Measurements from ENCODE around the gene BATF.

BATF gene

DNA sequence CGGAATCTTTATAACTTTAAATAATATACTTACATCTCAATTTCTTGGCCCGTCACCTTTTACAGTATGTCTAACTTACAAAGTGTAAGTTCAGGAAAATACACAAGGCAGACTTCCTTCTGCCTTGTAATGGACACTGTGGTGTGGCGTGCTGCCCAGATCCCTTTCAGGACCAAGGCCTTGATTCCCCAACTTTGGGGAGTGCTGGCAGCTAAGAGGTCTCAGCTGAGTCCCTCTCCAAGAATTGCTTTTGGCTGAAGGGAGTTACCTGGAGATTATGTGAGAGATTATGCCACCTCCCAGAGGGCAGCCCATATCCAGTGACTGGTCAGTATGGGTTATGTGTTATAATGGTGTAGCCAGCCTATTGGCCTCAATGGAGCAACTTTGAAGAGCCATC, 21.2 kb upstream of the BATF start:
- no peak for DNase-seq

DNA sequence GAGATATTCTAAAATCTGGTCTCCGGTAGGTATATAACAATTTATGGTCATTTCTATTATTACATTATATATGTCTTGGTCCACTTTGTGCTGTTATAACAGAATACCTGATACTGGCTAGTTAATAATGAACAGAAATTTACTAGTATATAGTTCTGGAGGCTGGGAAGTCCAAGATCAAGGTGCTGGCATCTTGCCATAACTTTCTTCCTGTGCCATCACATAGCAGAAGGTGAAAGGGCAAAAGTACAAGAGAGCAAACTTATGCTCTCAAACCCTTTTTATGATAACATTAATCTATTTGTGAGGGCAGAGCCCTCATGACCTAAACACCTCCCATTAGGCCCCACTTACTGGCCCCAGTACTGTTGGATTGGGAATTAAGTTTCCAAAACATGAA, 17.9 kb upstream of the BATF start:
- DNase-seq, result no peak

DNA sequence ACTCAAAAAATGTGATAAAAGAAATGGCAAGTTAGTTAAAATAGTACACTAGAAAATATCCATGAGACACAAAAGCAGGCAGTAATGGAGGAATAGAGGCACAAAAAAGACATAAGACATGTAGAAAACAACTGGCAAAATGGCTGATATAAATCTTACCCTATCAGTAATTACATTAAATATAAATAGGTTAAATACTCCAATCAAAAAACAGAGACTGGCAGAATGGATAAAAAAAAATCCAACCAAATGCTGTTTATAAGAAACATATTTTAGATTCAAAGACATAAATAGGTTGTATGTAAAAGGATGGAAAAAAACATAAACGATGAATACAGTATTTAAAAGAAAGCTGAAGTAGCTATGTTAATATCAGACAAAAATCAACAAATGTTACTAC, 15.3 kb upstream of the BATF start:
- DNase-seq, result no peak

DNA sequence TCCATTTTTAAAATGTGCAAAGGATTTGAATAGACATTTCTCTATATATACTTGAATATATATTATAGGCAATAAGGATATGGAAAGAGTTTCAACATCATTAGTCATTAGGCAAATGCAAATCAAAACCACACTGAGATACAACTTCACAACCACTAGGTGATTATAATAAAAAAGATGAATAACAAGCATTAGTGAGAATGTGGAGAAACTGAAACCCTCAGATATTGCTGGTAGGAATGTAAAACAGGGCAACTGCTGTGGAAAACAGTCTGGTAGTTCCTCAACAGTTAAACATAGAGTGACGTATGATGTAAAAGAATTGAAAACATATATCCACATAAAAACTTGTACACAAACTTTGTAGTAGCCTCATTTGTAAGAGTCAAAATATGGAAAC, 11.7 kb upstream of the BATF start:
- DNase-seq, result no peak

DNA sequence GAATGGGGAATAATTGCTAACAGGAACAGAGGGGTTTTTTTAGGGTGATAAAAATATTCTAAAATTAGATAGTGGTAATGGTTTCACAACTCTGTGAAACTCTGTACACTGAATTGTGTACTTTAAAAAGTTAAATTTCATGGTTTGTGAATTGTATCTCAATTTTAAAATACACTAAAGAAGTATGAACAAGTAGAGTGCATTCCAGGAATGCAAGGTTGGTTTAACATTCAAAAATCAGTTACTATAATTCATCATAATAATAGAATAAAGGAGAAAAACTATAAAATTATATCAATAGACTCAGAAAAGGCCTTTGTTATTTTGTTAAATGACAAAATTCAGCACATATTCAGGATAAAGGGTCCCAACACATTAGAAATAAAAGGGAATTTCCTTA, 11.1 kb upstream of the BATF start:
- no peak for DNase-seq

DNA sequence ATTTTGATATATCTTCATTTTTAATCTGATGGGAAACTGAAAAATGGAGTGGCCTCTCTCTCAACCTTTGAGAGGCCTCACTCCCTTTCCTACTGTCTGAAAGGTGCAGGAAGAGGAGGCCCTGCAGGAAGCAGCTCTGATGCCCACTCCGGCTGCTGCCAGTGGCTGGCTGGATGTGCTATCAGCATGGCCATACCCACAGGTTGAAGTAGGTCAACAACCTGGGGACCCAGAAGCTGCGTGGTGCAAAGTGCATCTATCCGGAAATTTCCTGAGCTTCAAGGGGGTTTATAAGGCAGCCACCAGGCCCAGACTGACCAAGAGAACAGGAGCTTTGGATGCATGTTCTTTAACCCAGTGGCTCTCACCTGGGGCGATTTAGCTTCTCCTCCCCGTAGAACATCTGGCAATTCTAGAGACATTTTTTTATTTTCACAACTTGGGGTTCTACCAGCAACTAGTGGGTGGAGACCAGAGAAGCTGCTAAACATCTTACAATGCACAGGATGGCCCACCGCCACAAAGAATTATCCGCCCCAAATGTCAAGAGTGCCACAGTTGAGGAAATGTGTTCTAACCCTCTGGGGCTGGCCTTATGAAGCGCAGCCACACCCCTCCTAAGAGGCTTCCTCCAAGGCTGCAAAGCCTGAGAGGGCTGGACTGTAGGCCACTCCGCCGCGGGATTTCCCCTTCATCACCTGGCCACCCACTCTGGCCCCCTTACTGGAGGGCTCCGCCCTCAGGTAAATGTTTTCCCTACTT, 8.2 kb upstream of the BATF start:
- DNase-seq, result no peak

DNA sequence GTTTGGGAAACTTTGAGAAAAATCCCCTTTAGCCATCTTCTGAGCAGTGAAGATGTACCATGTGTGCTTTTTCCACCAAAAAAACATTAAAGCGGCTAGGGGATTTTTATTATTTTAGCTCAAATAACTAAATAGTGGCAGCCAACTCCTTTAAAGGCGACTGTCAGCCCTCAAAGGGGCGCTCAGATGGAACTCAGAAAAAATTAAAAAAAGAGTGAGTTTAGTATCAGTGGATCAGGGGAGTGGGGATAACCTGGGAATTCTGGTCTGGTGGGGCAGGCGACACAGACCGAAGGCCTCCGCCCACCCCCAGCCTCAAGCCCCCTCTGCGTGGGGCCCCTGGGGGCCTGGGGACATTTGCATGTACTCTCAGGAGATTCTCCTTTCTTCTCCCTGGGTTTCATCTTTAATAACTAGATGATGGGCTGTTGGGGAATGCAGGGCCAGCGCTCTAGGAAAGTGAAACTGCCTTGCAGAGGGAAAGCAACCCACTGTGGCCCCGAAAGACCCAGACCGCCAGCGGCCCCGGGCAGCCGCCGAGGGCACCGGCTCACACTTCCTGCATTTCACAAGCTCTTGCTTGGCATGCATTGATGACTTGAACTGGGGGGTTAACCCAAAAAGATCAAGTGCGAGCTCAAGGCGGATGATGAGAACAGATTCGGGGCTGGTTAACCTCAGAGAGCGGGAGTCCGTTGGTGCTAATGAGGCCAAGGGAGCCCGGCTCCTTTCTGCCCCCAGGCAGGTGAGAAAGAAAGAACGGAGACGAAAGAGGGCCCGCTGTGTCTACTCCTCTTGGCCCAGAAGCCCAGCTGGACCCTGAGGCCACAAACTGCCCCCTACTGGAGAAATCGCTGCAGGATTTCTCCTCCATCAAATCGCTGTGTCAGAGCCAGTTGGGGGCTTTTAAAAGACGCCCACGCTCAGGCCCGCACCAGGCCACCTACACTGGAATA, 7.3 kb upstream of the BATF start:
- no peak for DNase-seq

GRCh38 chr14:75515629-75515996, 6.7 kb upstream of the BATF start:
- DNase-seq, result no peak

DNA sequence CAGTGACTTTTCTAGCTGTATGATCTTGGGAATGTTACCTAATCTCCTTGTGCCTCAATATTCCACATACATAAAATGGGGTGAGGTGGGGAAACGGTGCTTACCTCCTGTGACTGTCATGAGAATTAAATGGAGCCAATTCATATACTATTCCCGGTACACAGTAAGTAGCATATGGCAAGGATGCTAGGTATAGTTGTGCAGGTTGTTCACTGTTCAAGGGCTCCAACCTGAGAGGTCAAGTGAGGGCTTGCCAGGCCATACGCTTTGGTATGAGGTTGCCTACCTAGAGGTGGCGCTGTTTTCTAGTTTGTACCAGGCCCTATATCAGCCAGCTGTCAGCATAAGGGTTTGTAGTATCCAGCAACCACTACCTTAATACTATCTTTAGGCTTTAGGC, 3.6 kb upstream of the BATF start:
- DNase-seq, result no peak

- no peak for DNase-seq
These were observed 2.9 kb upstream of the BATF start for GRCh38 chr14:75519394-75519793.

- no peak for DNase-seq
These were observed 2.2 kb upstream of the BATF start for GRCh38 chr14:75519826-75520728.

DNA sequence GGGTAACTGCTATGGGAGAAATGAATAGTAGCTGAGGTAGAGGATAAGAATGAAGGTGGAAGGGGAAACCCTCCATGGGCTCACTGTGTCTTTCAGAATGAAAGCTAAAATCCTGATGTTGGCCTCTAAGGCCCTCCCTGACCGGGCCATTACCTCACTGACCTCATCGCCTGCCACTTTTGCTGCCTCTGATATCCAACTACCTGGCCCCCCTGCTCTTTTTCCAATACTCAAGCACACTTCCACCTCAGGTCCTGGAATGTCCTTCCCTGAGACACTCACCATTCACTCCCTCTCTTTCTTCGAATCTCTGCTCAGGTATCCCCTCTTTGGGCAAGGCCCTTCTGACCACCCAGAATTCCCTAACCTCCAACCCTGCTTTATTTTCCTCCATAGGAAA, 1.4 kb upstream of the BATF start:
- no peak for DNase-seq

DNA sequence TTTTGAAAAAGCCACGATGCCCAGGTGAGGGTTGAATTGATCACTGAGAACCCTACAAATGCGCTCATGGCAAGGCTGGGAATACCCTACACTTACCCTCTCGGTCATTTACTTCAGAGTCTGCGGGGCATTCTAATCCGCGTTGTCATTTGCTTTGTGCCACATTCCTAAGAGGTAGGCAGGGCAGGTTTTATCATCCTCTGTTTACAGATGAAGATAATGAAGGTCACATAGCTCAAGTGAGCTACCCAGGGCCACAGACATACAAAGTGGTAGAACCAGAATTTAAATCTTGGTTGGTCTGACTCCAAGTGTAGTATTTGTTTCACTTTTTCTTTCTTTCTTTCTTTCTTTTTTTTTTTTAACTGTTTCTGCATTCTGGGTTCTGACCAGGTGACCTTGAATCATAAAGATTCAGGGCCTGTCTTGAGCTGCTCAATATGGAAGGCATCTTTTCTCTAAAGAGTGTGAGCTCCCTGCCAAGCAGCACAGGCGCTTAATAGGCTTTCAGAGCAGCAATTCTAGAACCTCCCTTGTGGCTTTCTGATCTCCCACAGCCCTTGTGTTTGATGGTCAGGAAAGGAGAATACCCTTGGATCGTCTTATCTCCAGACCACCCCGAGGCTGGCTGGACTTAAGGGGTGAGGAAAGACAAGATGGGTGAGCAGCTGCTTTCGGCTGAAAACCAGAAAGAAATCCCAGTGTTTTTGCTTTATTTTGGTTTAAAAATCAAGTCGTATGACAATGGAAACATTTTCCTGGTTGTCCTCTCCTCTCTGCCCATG, 662 bp upstream of the BATF start:
- DNase-seq, result no peak

DNA sequence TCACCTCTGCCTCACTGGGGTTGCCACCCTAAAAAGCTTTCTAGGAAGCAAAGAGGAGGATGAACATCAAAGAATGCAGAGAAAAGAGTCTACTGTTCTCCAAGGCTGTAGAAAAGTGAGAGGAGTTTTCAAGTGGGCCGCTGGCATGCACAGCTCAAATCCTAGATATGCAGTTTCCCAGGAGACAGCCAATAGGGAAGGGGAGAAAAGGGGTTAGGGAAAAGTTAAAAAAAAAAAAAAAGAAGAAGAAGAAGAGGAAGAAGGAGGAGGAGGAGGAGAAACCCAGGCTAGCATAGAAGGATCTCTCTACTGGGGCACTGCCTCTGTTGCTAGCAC, 682 bp downstream of the BATF start:
- no peak for DNase-seq

DNA sequence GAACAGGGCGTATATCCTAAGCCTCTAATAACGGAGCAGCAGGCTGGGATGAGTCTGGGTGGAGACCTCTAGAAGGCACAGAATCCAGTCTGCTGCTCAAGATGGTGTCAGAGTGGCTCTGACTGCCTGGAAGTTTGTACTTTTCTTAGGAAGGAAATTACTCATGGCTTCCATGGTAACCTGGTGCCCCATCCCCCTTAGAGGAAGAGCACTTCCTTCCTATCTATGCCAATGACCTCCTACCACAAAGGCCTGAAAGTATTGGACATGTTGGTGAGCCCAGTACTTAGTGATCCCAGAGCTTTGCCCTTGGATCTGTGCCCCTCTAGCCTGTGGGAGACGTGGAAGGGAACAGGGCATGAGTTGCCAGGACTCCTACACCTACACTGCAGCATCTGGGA, 1.5 kb downstream of the BATF start:
- no peak for DNase-seq

- DNase-seq, result no peak
These were observed 3.7 kb downstream of the BATF start for GRCh38 chr14:75525969-75526368.

DNA sequence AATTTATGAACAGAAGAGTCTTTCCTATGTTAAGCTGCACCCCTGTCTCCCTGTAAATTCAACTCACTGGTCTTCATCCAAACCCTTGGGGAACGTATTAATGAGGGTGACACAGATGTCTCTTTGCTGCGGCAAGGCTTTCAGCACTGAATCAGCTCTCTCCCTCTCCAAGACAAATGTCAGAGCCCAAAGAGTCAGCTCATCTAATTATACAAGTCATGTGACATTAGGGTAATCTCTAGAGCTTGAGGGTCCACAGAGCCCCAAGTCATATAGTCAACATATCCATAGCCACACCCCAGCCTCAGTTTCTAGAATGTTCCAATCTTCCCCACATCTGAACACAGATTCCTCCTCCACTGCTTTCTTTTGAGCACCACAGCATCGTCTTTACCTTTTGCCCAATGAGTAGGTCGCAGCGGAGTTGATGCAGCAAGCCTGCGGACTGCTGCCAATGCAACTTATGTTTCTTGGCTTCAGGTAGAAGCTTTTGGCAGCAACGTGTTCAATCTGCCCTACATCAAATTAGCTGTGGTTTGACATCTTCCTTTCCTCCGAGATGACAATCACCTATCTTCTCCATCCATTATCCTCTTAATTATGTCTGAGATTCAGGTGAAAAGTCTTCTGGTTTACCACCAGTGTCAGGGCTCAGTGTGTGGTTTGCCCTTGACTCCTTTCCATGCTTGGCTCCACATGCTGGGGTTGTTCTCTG, 5.3 kb downstream of the BATF start:
- no peak for DNase-seq

- DNase-seq, result no peak
These were observed 9.0 kb downstream of the BATF start for GRCh38 chr14:75531256-75531655.

GRCh38 chr14:75531660-75532317, 9.5 kb downstream of the BATF start:
- no peak for DNase-seq

DNA sequence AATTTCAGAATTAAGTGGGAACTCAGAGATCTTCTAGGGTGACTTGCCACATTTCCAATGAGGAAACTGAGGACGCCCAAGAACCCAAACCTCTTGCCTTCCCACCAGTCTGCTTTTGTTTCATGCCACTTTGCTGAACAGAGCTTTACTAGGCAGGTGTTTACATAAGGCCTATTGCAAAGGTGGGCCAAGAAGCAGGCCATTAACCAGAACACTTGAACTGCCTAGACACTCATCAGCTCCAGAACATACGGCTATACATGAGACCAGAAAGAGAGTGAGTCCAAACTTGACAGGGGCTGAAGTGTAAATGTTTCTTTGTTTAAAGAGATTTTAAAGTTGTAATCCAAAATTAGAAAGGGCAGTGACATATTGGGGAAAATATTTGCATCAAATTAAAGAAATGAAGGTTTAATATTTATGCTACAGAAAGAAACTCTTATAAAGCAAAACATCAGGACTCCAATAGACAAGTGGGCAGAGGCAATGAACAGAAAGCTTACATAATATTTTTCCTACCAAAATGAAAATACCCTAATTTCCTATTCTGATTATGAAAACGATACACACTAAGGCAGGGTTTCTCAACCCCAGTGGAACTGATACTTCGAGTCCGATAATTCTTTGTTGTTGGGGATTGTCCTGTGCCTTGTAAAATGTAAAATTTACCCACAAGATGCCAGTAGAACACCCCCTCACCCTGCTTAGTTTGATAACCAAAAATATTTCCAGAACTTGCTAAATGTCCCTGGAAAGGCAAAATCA, 11.7 kb downstream of the BATF start:
- DNase-seq, result no peak
